PC-9 (cell line): Measurements from ENCODE around the gene ANKK1. TPM values are rescaled to one million over a fixed set of nuclear protein-coding genes. Genes with fewer than 3 reads are reported as not detected.

Experiments
- BruUV-seq: library from RNA; stranded (reverse); fragments of 400-500 nt; replicated peaks from 2 replicates; lab custom pipeline; 2021; lab: Mats Ljungman, UMichigan
- CTCF ChIA-PET: fragments of 300-600 bp; sonication (Branson Sonifier 250); formaldehyde crosslinking; loops from one replicate; lab custom pipeline; 2022; ENCODE audit warnings: antibody characterized with exemption; lab: Charles Lee
- POLR2A ChIA-PET: fragments of 300-600 bp; sonication (Branson Sonifier 250); formaldehyde crosslinking; loops from one replicate; lab custom pipeline; 2022; ENCODE audit warnings: antibody characterized with exemption; ENCODE audit not compliant: unreplicated experiment; lab: Charles Lee
- DNase-seq, 2 experiments: peaks; one replicate each; pipeline versions ENCODE4 v3.0.0 to v3.0.0-alpha.2; 2015 to 2022; ENCODE audit warnings: mixed read lengths in 1 of 2
- H2AFZ ChIP-seq: fragments of 200-600 bp; sonication (generic); 2 replicates; pipeline ENCODE4 v1.8.1; 2017; ENCODE audit warnings: antibody characterized with exemption
- H3F3A ChIP-seq: fragments of 200-600 bp; sonication (generic); 2 replicates; pipeline ENCODE4 v1.8.1; 2017; ENCODE audit warnings: antibody characterized with exemption, mild to moderate bottlenecking, low read depth; ENCODE audit not compliant: insufficient read depth
- H3K27ac ChIP-seq: fragments of 200-600 bp; sonication (generic); 2 replicates; pipeline ENCODE4 v1.6.1; 2016; ENCODE audit warnings: mixed run types
- H3K27me3 ChIP-seq: fragments of 200-600 bp; sonication (generic); 2 replicates; pipeline ENCODE4 v1.6.1; 2016; ENCODE audit warnings: low read depth, mixed run types; ENCODE audit not compliant: insufficient read depth
- H3K36me3 ChIP-seq: fragments of 200-600 bp; sonication (generic); 2 replicates; pipeline ENCODE4 v1.6.1; 2016; ENCODE audit warnings: low read depth, mixed run types
- H3K4me1 ChIP-seq: fragments of 200-600 bp; sonication (generic); replicated peaks from 2 replicates; pipeline ENCODE4 v1.6.1; 2016; ENCODE audit warnings: mixed run types; ENCODE audit not compliant: insufficient read depth
- H3K4me2 ChIP-seq: fragments of 200-600 bp; sonication (generic); 2 replicates; pipeline ENCODE4 v1.6.1; 2017; ENCODE audit warnings: mixed run types
- H3K4me3 ChIP-seq: fragments of 200-600 bp; sonication (generic); 2 replicates; pipeline ENCODE4 v1.6.1; 2016; ENCODE audit warnings: mixed run types
- H3K79me2 ChIP-seq: fragments of 200-600 bp; sonication (generic); 2 replicates; pipeline ENCODE4 v1.6.1; 2017; ENCODE audit warnings: low read depth, mixed run types
- H3K9me2 ChIP-seq: fragments of 200-600 bp; sonication (generic); 2 replicates; pipeline ENCODE4 v1.8.1; 2017; ENCODE audit warnings: mild to moderate bottlenecking; ENCODE audit not compliant: insufficient read depth
- H3K9me3 ChIP-seq: fragments of 200-600 bp; sonication (generic); 2 replicates; pipeline ENCODE4 v1.8.1; 2016; ENCODE audit warnings: low read depth; ENCODE audit not compliant: insufficient read depth
- H4K20me1 ChIP-seq: fragments of 200-600 bp; sonication (generic); 2 replicates; pipeline ENCODE4 v1.8.1; 2017; ENCODE audit not compliant: insufficient read depth
- EZH2 ChIP-seq: fragments of 200-600 bp; sonication (generic); IDR thresholded peaks from 2 replicates; pipeline ENCODE4 v1.8.0; 2017; ENCODE audit warnings: antibody characterized with exemption, low read depth
- intact Hi-C: fragments of 100-400 bp; cut with micrococcal nuclease; formaldehyde crosslinking; loops from one replicate; pipeline ENCODE4 v1.10.0; 2022; ENCODE audit not compliant: unreplicated experiment
- microRNA-seq: library from miRNA; unstranded; fragments of <30 nt; microRNA quantifications from one replicate; pipeline ENCODE4 v1.2.0, GENCODE V29; 2021; ENCODE audit warnings: borderline number of aligned reads, borderline replicate concordance
- total RNA-seq: library from RNA; stranded (reverse); gene quantifications from 2 replicates; pipeline ENCODE4 v1.2.3, GENCODE V29; 2021
- TF ChIP-seq, protein P1 (sequence below): fragments of 200-600 bp; sonication (generic); conservative IDR thresholded peaks from 2 replicates; pipeline ENCODE4 v1.6.1; 2017; ENCODE audit warnings: mixed run types, antibody characterized with exemption, mild to moderate bottlenecking, moderate library complexity

ANKK1 gene
- total RNA-seq, 1 experiment from 2014 or later, result not detected

GRCh38 chr11:113449743-113450142 is 62.2 kb downstream of the ANKK1 start:
- no peak for TF ChIP-seq EZH2
- TF ChIP-seq, protein P1, sequence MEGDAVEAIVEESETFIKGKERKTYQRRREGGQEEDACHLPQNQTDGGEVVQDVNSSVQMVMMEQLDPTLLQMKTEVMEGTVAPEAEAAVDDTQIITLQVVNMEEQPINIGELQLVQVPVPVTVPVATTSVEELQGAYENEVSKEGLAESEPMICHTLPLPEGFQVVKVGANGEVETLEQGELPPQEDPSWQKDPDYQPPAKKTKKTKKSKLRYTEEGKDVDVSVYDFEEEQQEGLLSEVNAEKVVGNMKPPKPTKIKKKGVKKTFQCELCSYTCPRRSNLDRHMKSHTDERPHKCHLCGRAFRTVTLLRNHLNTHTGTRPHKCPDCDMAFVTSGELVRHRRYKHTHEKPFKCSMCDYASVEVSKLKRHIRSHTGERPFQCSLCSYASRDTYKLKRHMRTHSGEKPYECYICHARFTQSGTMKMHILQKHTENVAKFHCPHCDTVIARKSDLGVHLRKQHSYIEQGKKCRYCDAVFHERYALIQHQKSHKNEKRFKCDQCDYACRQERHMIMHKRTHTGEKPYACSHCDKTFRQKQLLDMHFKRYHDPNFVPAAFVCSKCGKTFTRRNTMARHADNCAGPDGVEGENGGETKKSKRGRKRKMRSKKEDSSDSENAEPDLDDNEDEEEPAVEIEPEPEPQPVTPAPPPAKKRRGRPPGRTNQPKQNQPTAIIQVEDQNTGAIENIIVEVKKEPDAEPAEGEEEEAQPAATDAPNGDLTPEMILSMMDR, result no peak
- intact Hi-C loops, result no loop called here
- Histone ChIP-seq H3F3A (no peaks in the 10 kb centered on the region), H3K9me2 (no peaks in the 10 kb centered on the region), H3K9me3 (no peaks in the 10 kb centered on the region), H3K4me1 (no peaks in the 10 kb centered on the region), H3K36me3 (no peaks in the 10 kb centered on the region), H2AFZ (no peak overlapping the region), H3K27ac (no peak overlapping the region), H4K20me1 (no peaks in the 10 kb centered on the region), H3K4me3 (no peak overlapping the region), H3K4me2 (no peak overlapping the region), H3K27me3 (peaks cover 87% of the 10 kb centered on the region), H3K79me2 (no peaks in the 10 kb centered on the region)
- CTCF ChIA-PET, result no interaction called here
- BruUV-seq, result no TSS peak
- no peak for DNase-seq
- POLR2A ChIA-PET, result interaction anchor here (0.6 kb wide), 1 partner anchor 1261 kb away, joined by 20 read pairs; no protein-coding TSS in a partner anchor

Small RNA genes within 50 kb of the gene (microRNA-seq; reads per million reads assigned to microRNA genes)
- not detected for gene MIR4301

Other genes starting within 250 kb of the ANKK1 start
- 24.8 and 25.0 TPM in 2 replicates for gene TTC12, start 73.2 kb upstream of the ANKK1 start, total RNA-seq
- not detected in 2 replicates for gene DRD2, start 87.6 kb downstream of the ANKK1 start, total RNA-seq